Activated CD4-positive, alpha-beta T cell treated with anti-CD3 and anti-CD28 coated beads, Interleukin-2, amount 10 ng/mL, durations not matched to agents 24 days and 14 days (primary cell): ENCODE data around the gene COPZ1. TPM values are rescaled to one million over a fixed set of nuclear protein-coding genes. Genes with fewer than 3 reads are reported as not detected.

Source experiments
- DNase-seq: peaks from one replicate; pipeline ENCODE4 v3.0.0; 2022
- H3K27ac Mint-ChIP-seq: one replicate; pipeline ENCODE4 v1.8.0; 2022; ENCODE audit warnings: mild to moderate bottlenecking, mixed read lengths
- H3K27me3 Mint-ChIP-seq: one replicate; pipeline ENCODE4 v1.8.0; 2022; ENCODE audit warnings: mixed read lengths
- H3K36me3 Mint-ChIP-seq: one replicate; pipeline ENCODE4 v1.8.0; 2022; ENCODE audit warnings: low read depth, mild to moderate bottlenecking, mixed read lengths
- H3K4me1 Mint-ChIP-seq: one replicate; pipeline ENCODE4 v1.8.0; 2021; ENCODE audit warnings: mixed read lengths
- H3K4me3 Mint-ChIP-seq: one replicate; pipeline ENCODE4 v1.8.0; 2022; ENCODE audit warnings: mild to moderate bottlenecking, moderate library complexity, mixed read lengths
- H3K9me3 Mint-ChIP-seq: one replicate; pipeline ENCODE4 v1.8.0; 2021; ENCODE audit warnings: mixed read lengths
- intact Hi-C: fragments of 100-400 bp; cut with micrococcal nuclease; formaldehyde crosslinking; loops from one replicate; pipeline ENCODE4 v1.15.1; 2023
- total RNA-seq: library from RNA; stranded (reverse); gene quantifications from 2 replicates; pipeline ENCODE4 v1.2.3, GENCODE V29; 2022

The COPZ1 gene
- total RNA-seq, 1 donor from 2014 or later = 116 TPM

GRCh38 chr12:54286042-54287030, 38.6 kb upstream of the COPZ1 start:
- no peak for DNase-seq
- peaks cover 31% of the 10 kb centered on the region for H3K36me3 Mint-ChIP-seq
- intact Hi-C loops = loop anchor here (10.0 kb wide), 1 partner anchor 698 kb away; the partner anchor contains the start of gene TESPA1
- no peaks in the 10 kb centered on the region for H3K27me3 Mint-ChIP-seq
- H3K4me3 Mint-ChIP-seq = peak overlapping the region; percentile 35
- H3K4me1 Mint-ChIP-seq = peaks cover 42% of the 10 kb centered on the region
- H3K9me3 Mint-ChIP-seq = no peaks in the 10 kb centered on the region
- H3K27ac Mint-ChIP-seq = peak overlapping the region; percentile 57

GRCh38 chr12:54287261-54288157, 37.4 kb upstream of the COPZ1 start:
- no peak overlapping the region for H3K27ac Mint-ChIP-seq
- intact Hi-C loops = loop anchor here (10.0 kb wide), 1 partner anchor 697 kb away; the partner anchor contains the start of gene TESPA1

DNA sequence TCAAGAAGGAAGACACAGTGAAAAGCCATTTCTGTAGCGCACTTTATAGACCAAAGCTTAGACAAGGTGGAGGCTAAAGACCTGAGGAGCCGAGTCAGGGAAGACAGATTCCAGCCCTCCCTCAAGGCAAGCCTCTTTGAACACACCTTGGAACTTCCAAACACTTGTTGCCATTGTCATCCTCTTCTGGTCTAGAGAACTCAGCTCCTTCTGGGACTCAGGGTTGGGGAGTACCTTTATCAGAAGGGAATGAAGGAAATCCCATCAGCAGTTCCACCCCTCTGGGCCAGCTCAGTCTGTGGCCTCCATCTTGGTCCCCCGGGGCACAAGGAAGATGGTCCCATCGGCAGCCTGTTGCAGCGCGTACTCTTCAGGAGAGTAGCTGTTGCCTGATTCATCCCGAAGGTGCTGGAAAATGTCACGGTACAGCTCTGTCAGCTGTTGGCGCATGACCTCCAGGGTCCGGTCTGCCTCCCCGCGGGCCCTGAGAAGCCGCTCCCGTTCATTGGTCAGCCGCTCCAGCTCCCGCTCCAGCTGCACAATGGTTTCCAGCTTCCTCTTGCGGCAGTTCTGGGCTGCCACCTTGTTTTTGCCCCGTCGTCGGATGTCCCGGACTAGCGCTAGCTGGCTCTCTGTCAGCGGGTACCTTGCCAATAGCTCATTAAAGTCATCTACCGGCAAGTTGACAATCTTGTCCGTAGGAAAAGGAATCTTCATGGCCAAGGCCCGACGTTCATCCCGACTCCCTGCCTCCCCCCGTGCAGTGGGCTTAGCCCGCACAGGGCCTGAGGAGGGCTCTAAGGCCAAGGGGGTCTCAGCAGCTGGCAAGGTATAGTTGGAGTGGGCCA, 32.6 kb upstream of the COPZ1 start:
- intact Hi-C loops = no loop called here
- Mint-ChIP-seq H3K36me3 (peaks cover 10% of the 10 kb centered on the region), H3K9me3 (no peaks in the 10 kb centered on the region), H3K4me1 (no peaks in the 10 kb centered on the region), H3K27me3 (peaks cover 7% of the 10 kb centered on the region), H3K4me3 (no peak overlapping the region), H3K27ac (no peak overlapping the region)
- DNase-seq = no peak

More at GRCh38 chr12:54287261-54288157, 37.4 kb upstream of the COPZ1 start:
- DNase-seq = no peak
- Mint-ChIP-seq H3K27me3 (no peaks in the 10 kb centered on the region), H3K9me3 (no peaks in the 10 kb centered on the region), H3K36me3 (peaks cover 31% of the 10 kb centered on the region), H3K4me1 (peaks cover 36% of the 10 kb centered on the region), H3K4me3 (no peak overlapping the region)

GRCh38 chr12:54292931-54293241, 32.0 kb upstream of the COPZ1 start:
- Mint-ChIP-seq H3K36me3 (peaks cover 4% of the 10 kb centered on the region), H3K9me3 (no peaks in the 10 kb centered on the region), H3K27me3 (peaks cover 10% of the 10 kb centered on the region), H3K4me3 (no peak overlapping the region), H3K4me1 (peaks cover 2% of the 10 kb centered on the region), H3K27ac (no peak overlapping the region)
- DNase-seq = no peak
- intact Hi-C loops = no loop called here

DNA sequence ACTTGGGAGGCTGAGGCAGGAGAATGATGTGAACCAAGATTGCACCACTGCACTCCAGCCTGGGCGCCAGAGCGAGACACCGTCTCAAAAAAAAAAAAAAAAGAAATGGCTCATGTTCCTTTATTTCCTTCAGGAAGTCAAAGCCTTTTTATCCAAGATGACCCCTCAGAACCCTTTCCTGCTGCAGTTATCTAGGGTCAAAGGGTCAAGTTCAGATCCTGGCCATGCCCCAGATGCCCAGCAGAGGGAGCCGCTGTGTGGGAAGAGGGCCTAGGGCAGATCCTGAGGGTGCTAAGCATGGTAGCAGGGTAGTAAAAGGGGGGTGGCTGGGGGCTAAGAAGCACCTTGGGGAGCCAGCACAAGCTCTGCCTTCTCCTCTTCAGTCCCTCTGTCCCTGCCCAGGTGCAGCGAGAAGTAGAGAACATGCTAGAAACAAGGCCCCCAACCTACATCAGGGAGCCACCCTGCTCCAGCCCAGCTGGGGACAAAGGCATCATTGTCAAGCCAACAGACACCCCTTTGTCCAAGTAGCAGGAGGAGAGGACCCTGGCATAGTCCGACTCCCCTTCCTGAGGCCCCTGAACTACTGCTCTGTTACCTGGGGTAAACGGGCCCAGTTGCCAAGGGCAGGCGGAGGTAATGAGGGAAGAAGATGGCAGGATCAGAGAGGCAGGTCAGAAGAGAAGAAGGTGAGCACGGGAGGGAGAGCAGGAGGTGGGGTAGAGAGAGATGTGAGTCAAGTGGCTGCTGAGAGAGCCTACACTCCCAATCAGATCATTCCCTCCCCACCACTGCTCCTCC, 30.6 kb upstream of the COPZ1 start:
- H3K27ac Mint-ChIP-seq = no peak overlapping the region
- DNase-seq = peak; percentile 91
- peaks cover 4% of the 10 kb centered on the region for H3K4me1 Mint-ChIP-seq
- H3K36me3 Mint-ChIP-seq = no peaks in the 10 kb centered on the region
- intact Hi-C loops = loop anchor here (1.0 kb wide), 2 partner anchors 67 to 74 kb away; no protein-coding TSS in a partner anchor
- no peaks in the 10 kb centered on the region for H3K9me3 Mint-ChIP-seq
- H3K4me3 Mint-ChIP-seq = no peak overlapping the region
- H3K27me3 Mint-ChIP-seq = peaks cover 21% of the 10 kb centered on the region

GRCh38 chr12:54294953-54295566, 29.9 kb upstream of the COPZ1 start:
- DNase-seq = no peak
- Mint-ChIP-seq H3K4me1 (peaks cover 4% of the 10 kb centered on the region), H3K4me3 (no peak overlapping the region), H3K27ac (no peak overlapping the region), H3K36me3 (no peaks in the 10 kb centered on the region), H3K9me3 (no peaks in the 10 kb centered on the region), H3K27me3 (peaks cover 28% of the 10 kb centered on the region)
- intact Hi-C loops = loop anchor here (1.0 kb wide), 2 partner anchors 66 to 73 kb away; no protein-coding TSS in a partner anchor

DNA sequence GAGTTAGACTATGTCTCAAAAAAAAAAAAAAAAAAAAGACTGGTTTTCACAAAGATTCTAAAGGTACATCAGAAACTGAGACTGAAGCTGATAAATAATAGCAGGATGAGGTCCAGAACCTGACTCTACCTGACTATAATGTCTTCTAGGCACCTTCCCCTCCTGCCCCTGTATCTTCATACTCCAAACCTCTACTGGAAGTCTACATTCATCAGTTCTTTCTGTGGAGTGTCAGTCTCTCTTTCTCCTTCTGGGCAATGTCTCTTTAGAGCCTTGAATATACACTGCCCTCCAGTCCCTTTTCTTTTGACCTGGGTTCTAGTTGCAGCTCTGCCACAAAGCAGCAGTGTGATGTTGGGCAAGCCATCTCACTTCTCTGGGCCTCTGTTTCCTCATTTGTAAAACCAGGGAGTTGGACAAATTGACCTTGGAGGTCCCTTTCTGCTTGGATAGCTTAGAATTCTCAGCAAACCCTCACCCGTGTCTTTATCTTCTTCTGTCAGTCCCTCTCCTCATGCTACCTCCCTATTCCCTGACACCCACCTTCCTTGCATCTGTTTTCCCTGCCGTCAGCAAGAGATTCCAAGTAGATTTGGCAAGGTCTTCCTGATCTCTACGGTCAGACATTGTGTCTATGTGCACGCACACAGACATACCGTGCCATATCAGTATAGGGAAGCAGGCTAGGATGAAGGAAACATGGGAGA, 28.4 kb upstream of the COPZ1 start:
- intact Hi-C loops = no loop called here
- no peaks in the 10 kb centered on the region for H3K9me3 Mint-ChIP-seq
- peaks cover 11% of the 10 kb centered on the region for H3K4me1 Mint-ChIP-seq
- H3K36me3 Mint-ChIP-seq = no peaks in the 10 kb centered on the region
- H3K27ac Mint-ChIP-seq = no peak overlapping the region
- no peak overlapping the region for H3K4me3 Mint-ChIP-seq
- peaks cover 41% of the 10 kb centered on the region for H3K27me3 Mint-ChIP-seq
- no peak for DNase-seq

DNA sequence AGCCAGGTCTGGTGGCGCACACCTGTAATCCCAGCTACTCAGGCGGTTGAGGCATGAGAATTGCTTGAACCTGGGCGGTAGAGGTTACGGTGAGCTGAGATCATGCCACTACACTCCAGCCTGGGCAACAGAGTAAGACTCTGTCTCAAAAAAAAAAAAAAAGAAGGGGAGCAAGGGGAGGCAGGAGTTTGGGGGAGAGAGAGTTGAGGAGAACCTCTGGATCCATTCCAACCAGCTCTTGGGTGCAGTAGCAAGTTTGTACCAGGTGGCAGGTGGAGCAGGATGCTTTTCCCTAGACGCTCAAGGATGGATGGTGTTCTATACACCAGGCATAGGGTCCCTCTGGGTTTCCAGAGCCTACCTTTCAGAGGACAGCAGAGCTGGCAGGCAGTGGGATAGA, 26.0 kb upstream of the COPZ1 start:
- Mint-ChIP-seq H3K9me3 (no peaks in the 10 kb centered on the region), H3K27ac (no peak overlapping the region), H3K4me1 (peaks cover 14% of the 10 kb centered on the region), H3K36me3 (no peaks in the 10 kb centered on the region), H3K4me3 (no peak overlapping the region), H3K27me3 (peaks cover 61% of the 10 kb centered on the region)
- no peak for DNase-seq
- intact Hi-C loops = no loop called here

DNA sequence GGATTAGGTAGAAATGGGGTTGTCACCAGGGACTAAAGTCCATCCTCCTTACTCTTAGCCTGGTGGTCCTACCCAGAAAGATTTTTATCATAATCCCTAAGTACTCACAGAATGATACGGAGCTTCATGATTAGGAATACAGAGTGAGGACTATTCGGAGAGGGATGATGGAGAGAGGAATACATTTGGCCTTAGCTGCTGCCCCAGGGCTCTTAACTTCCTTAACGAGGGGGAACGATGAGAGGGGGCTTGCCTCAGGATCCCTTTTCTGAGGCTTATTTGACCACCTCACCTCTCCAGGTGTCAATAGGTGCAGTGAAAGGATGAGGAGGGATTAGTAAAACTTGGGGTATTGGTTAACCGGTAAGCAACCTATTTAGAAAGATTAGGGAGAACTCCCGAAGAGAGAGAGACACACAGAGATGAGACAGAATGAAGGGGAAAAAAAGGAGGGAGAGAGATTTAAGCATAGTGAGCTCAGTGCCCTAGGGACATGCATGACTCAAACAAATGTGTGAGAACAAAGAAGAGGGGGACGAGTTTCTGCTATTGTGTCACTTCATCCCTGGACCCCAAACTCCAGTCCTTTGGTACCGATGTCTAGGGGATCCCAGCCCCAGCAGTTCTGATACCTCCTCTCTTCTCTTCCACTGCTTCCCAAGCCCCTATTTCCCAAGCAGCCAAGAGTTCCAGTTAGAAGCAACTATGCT, 25.3 kb upstream of the COPZ1 start:
- no peak for DNase-seq
- H3K4me3 Mint-ChIP-seq = no peak overlapping the region
- no peaks in the 10 kb centered on the region for H3K36me3 Mint-ChIP-seq
- H3K27me3 Mint-ChIP-seq = peaks cover 68% of the 10 kb centered on the region
- intact Hi-C loops = no loop called here
- H3K4me1 Mint-ChIP-seq = peaks cover 20% of the 10 kb centered on the region
- no peak overlapping the region for H3K27ac Mint-ChIP-seq
- H3K9me3 Mint-ChIP-seq = no peaks in the 10 kb centered on the region

GRCh38 chr12:54300225-54300731, 24.7 kb upstream of the COPZ1 start:
- H3K4me1 Mint-ChIP-seq = peaks cover 20% of the 10 kb centered on the region
- intact Hi-C loops = no loop called here
- no peak for DNase-seq
- H3K36me3 Mint-ChIP-seq = no peaks in the 10 kb centered on the region
- H3K9me3 Mint-ChIP-seq = no peaks in the 10 kb centered on the region
- H3K27me3 Mint-ChIP-seq = peaks cover 72% of the 10 kb centered on the region
- H3K27ac Mint-ChIP-seq = no peak overlapping the region
- H3K4me3 Mint-ChIP-seq = no peak overlapping the region

GRCh38 chr12:54300732-54301427, 24.1 kb upstream of the COPZ1 start, which contains the start of gene NFE2:
TSS of gene NFE2 (minus strand) at chr12:54301015. CDS start at chr12:54295248, 5,767 bp downstream.
- intact Hi-C loops = no loop called here
- H3K27me3 Mint-ChIP-seq = peaks cover 72% of the 10 kb centered on the region
- no peak within 1 kb of the TSS for H3K4me3 Mint-ChIP-seq
- no peak within 1 kb of the TSS for H3K27ac Mint-ChIP-seq
- peaks cover 20% of the 10 kb centered on the region for H3K4me1 Mint-ChIP-seq
- H3K36me3 Mint-ChIP-seq = no peaks in the 10 kb centered on the region
- DNase-seq = peak; percentile 79
- H3K9me3 Mint-ChIP-seq = no peaks in the 10 kb centered on the region
